HCT116 (cell line): ENCODE measurements around the gene FRAT2. TPM values are rescaled to one million over a fixed set of nuclear protein-coding genes. Genes with fewer than 3 reads are reported as not detected.

Experiments used
- ATAC-seq: fragments of 200-7000 bp; cut with Tn5 transposase; 2 replicates; pipeline ENCODE4 v1.9.1; 2020; ENCODE audit warnings: mild to moderate bottlenecking, moderate library complexity
- BruUV-seq: library from RNA; stranded (reverse); fragments of 400-500 nt; replicated peaks from 2 replicates; lab custom pipeline; 2021; lab: Mats Ljungman, UMichigan
- CTCF ChIA-PET: fragments of 300-600 bp; sonication (Branson Sonifier 250); formaldehyde crosslinking; loops from one replicate; lab custom pipeline; 2021; ENCODE audit warnings: antibody characterized with exemption; lab: Charles Lee
- POLR2A ChIA-PET: fragments of 300-600, 350-600 bp; sonication (Branson Sonifier 250); formaldehyde crosslinking; loops from one replicate; lab custom pipeline; 2021; ENCODE audit warnings: antibody characterized with exemption; lab: Charles Lee
- RAD21 ChIA-PET, 2 experiments: fragments of 300-600 bp; sonication (Branson Sonifier 250); formaldehyde crosslinking; loops; one replicate each; lab custom pipeline; 2023; ENCODE audit warnings: low total read pairs in 2 of 2; ENCODE audit not compliant: uncharacterized antibody in 2 of 2, unreplicated experiment in 2 of 2, low non-redundant PET in 1 of 2; lab: Charles Lee
- DNase-seq: peaks from one replicate; pipeline ENCODE4 v3.0.0-alpha.2; 2010; ENCODE audit warnings: low read depth, low spot score
- H2AFZ ChIP-seq: fragments of 200-600 bp; shearing (Covaris generic), sonication (generic); 2 replicates; pipeline ENCODE4 v1.6.1; 2017; ENCODE audit warnings: low read depth, mixed run types, mixed read lengths, antibody characterized with exemption, low read length; ENCODE audit not compliant: poor library complexity, severe bottlenecking
- H3K27ac ChIP-seq: 2 replicates; pipeline ENCODE4 v1.5.1; 2012; ENCODE audit warnings: low read depth, low read length
- H3K27me3 ChIP-seq: fragments of 200-600 bp; sonication (generic); 2 replicates; pipeline ENCODE4 v1.6.1; 2016; ENCODE audit warnings: mixed run types, low read length, mixed read lengths; ENCODE audit not compliant: insufficient read depth
- H3K36me3 ChIP-seq, 2 experiments: fragments of 200-500 bp in 1 of 2; fragments of 200-600 bp in 1 of 2; sonication (Bioruptor generic) in 1 of 2; sonication (generic) in 1 of 2; 2 replicates each; pipeline versions ENCODE4 v1.5.1 to v1.6.1; 2014 to 2016; ENCODE audit warnings: low read length in 2 of 2, inconsistent platforms in 1 of 2, mixed read lengths in 1 of 2, mixed run types in 1 of 2; ENCODE audit not compliant: insufficient read depth in 2 of 2, control insufficient read depth in 1 of 2
- H3K4me1 ChIP-seq, 2 experiments: fragments of 200-600 bp in 1 of 2; sonication (generic) in 1 of 2; 2 replicates each; pipeline versions ENCODE4 v1.5.1 to v1.6.1; 2012 to 2017; ENCODE audit warnings: low read length in 2 of 2, inconsistent platforms in 1 of 2, mild to moderate bottlenecking in 1 of 2, mixed read lengths in 1 of 2, mixed run types in 1 of 2, moderate library complexity in 1 of 2; ENCODE audit not compliant: insufficient read depth in 2 of 2, control insufficient read depth in 1 of 2
- H3K4me2 ChIP-seq: fragments of 200-600 bp; sonication (generic); 2 replicates; pipeline ENCODE4 v1.6.1; 2017; ENCODE audit warnings: mixed run types, low read length, mixed read lengths
- H3K4me3 ChIP-seq, 2 experiments: fragments of 200-600 bp in 1 of 2; sonication (generic) in 1 of 2; replicated peaks in 1 of 2; 2 replicates each; pipeline ENCODE4 v1.5.1; 2011 to 2016; ENCODE audit warnings: low read length in 2 of 2, control low read depth in 1 of 2, low read depth in 1 of 2, mild to moderate bottlenecking in 1 of 2, mixed read lengths in 1 of 2, mixed run types in 1 of 2
- H3K79me2 ChIP-seq: fragments of 200-600 bp; sonication (generic); 2 replicates; pipeline ENCODE4 v1.6.1; 2017; ENCODE audit warnings: mild to moderate bottlenecking, mixed run types, low read length, moderate library complexity, mixed read lengths; ENCODE audit not compliant: insufficient read depth
- H3K9ac ChIP-seq: fragments of 200-600 bp; sonication (generic); 2 replicates; pipeline ENCODE4 v1.6.1; 2016; ENCODE audit warnings: low read length, mixed read lengths
- H3K9me2 ChIP-seq: fragments of 200-600 bp; sonication (generic), shearing (Covaris generic); 2 replicates; pipeline ENCODE4 v1.6.1; 2017; ENCODE audit warnings: mixed run types, mild to moderate bottlenecking, moderate library complexity; ENCODE audit not compliant: insufficient read depth
- H3K9me3 ChIP-seq, 2 experiments: fragments of 200-500 bp in 1 of 2; fragments of 200-600 bp in 1 of 2; sonication (Bioruptor generic) in 1 of 2; sonication (generic) in 1 of 2; 2 replicates each; pipeline ENCODE4 v1.6.1; 2014 to 2017; ENCODE audit warnings: low read length in 2 of 2, mixed read lengths in 2 of 2, inconsistent platforms in 1 of 2, low read depth in 1 of 2, mild to moderate bottlenecking in 1 of 2, mixed run types in 1 of 2, moderate library complexity in 1 of 2; ENCODE audit not compliant: control insufficient read depth in 1 of 2, insufficient read depth in 1 of 2
- H4K20me1 ChIP-seq: fragments of 200-600 bp; sonication (generic), shearing (Covaris generic); 2 replicates; pipeline ENCODE4 v1.6.1; 2017; ENCODE audit warnings: mixed run types, mild to moderate bottlenecking, moderate library complexity; ENCODE audit not compliant: insufficient read depth
- CEBPB ChIP-seq: IDR thresholded peaks from 2 replicates; pipeline ENCODE4 v1.6.1; 2012; ENCODE audit warnings: low read depth
- CTCF ChIP-seq, 3 experiments: fragments of 200-600 bp in 1 of 3; sonication (generic) in 1 of 3; IDR thresholded peaks in 2 of 3; conservative IDR thresholded peaks in 1 of 3; 2 replicates each; pipeline ENCODE4 v1.5.1; 2012 to 2017; ENCODE audit warnings: low read depth in 2 of 3, low read length in 2 of 3, antibody characterized with exemption in 1 of 3, borderline replicate concordance in 1 of 3, control low read depth in 1 of 3, mild to moderate bottlenecking in 1 of 3, mixed read lengths in 1 of 3, mixed run types in 1 of 3, moderate library complexity in 1 of 3; ENCODE audit not compliant: insufficient read depth in 1 of 3
- EGR1 ChIP-seq: IDR thresholded peaks from 2 replicates; pipeline ENCODE4 v1.6.1; 2012; ENCODE audit warnings: low read depth
- EZH2 ChIP-seq: fragments of 200-600 bp; sonication (generic); IDR thresholded peaks from 2 replicates; pipeline ENCODE4 v1.6.1; 2017; ENCODE audit warnings: antibody characterized with exemption, mixed run types
- EZH2phosphoT487 ChIP-seq: fragments of 200-600 bp; IDR thresholded peaks from 2 replicates; pipeline ENCODE4 v1.6.1; 2018; ENCODE audit warnings: antibody characterized with exemption, borderline replicate concordance
- MAX ChIP-seq: IDR thresholded peaks from 2 replicates; pipeline ENCODE4 v1.6.1; 2012
- POLR2A ChIP-seq: IDR thresholded peaks from 2 replicates; pipeline ENCODE4 v1.7.0; 2011; ENCODE audit warnings: borderline replicate concordance; ENCODE audit not compliant: insufficient read depth, insufficient read length; ENCODE audit errors: extremely low read depth
- RAD21 ChIP-seq: IDR thresholded peaks from 2 replicates; pipeline ENCODE4 v1.6.1; 2012; ENCODE audit warnings: low read depth, mild to moderate bottlenecking
- REST ChIP-seq: IDR thresholded peaks from 2 replicates; pipeline ENCODE4 v1.6.1; 2012; ENCODE audit warnings: low read depth
- SIN3A ChIP-seq: IDR thresholded peaks from 2 replicates; pipeline ENCODE4 v1.6.1; 2012; ENCODE audit warnings: low read depth
- SRF ChIP-seq: IDR thresholded peaks from 2 replicates; pipeline ENCODE4 v1.6.1; 2012; ENCODE audit warnings: low read depth
- TCF7L2 ChIP-seq: IDR thresholded peaks from 2 replicates; pipeline ENCODE4 v1.7.0; 2011; ENCODE audit warnings: borderline replicate concordance, inconsistent platforms; ENCODE audit not compliant: insufficient read depth, insufficient read length; ENCODE audit errors: extremely low read depth
- YY1 ChIP-seq: IDR thresholded peaks from 2 replicates; pipeline ENCODE4 v1.6.1; 2011; ENCODE audit warnings: low read length, low read depth, moderate library complexity, mild to moderate bottlenecking; ENCODE audit not compliant: insufficient replicate concordance; ENCODE audit errors: extremely low read depth
- ZNF274 ChIP-seq: fragments of 200-500 bp; sonication (Bioruptor generic); IDR thresholded peaks from 2 replicates; pipeline ENCODE4 v1.6.1; 2014; ENCODE audit warnings: mild to moderate bottlenecking, low read depth, low read length, inconsistent platforms
- intact Hi-C: fragments of 100-400 bp; cut with micrococcal nuclease; formaldehyde crosslinking; loops from 2 replicates; pipeline ENCODE4 v1.10.0; 2022
- total RNA-seq: library from RNA; stranded (reverse); gene quantifications from one replicate; pipeline ENCODE4 v1.2.1, GENCODE V29; 2021; ENCODE audit not compliant: unreplicated experiment

Gene FRAT2
- total RNA-seq, 1 experiment from 2014 or later, result 10.7 TPM

- no peak for TF ChIP-seq EZH2phosphoT487
- TF ChIP-seq MAX, result no peak
- no peak for TF ChIP-seq EZH2
These were observed 32.3 kb downstream of the FRAT2 start for GRCh38 chr10:97302088-97302791.

GRCh38 chr10:97300980-97301379, 33.5 kb downstream of the FRAT2 start:
- Histone ChIP-seq H3K27me3 (no peaks in the 10 kb centered on the region), H3K36me3 (no peaks in the 10 kb centered on the region), H3K9me3 (no peaks in the 10 kb centered on the region), H3K9ac (no peak overlapping the region), H3K79me2 (no peaks in the 10 kb centered on the region), H3K27ac (no peak overlapping the region), H4K20me1 (no peaks in the 10 kb centered on the region), H3K4me3 (no peak overlapping the region), H3K4me2 (no peak overlapping the region), H2AFZ (no peak overlapping the region), H3K4me1 (no peaks in the 10 kb centered on the region), H3K9me2 (no peaks in the 10 kb centered on the region)
- RAD21 ChIA-PET, result no interaction called here
- POLR2A ChIA-PET, result no interaction called here
- CTCF ChIA-PET, result no interaction called here
- BruUV-seq, result no TSS peak
- ATAC-seq (no peak), DNase-seq (no peak)
- intact Hi-C loops, result no loop called here
- no peak for TF ChIP-seq TCF7L2
- TF ChIP-seq RAD21, result no peak
- no peak for TF ChIP-seq CEBPB
- no peak for TF ChIP-seq YY1
- TF ChIP-seq ZNF274, result no peak
- no peak for TF ChIP-seq CTCF (IDR thresholded peaks at IDR 0.05 in 2 of 3, conservative IDR thresholded peaks at IDR 0.05 in 1 of 3; ENCODE audit: borderline replicate concordance in 1 of 3, insufficient read depth in 1 of 3, low read depth in 2 of 3, low read length in 2 of 3)
- TF ChIP-seq MAX, result no peak
- no peak for TF ChIP-seq SIN3A
- TF ChIP-seq EGR1, result no peak
- TF ChIP-seq SRF, result no peak
- no peak for TF ChIP-seq REST
- no peak for TF ChIP-seq POLR2A

More at GRCh38 chr10:97302088-97302791, 32.3 kb downstream of the FRAT2 start:
- H3K9ac ChIP-seq, result no peak overlapping the region
- no peak for DNase-seq
- intact Hi-C loops, result no loop called here
- no peak overlapping the region for H2AFZ ChIP-seq
- H3K4me2 ChIP-seq, result no peak overlapping the region
- no peaks in the 10 kb centered on the region for H3K36me3 ChIP-seq
- POLR2A ChIA-PET, result no interaction called here
- H3K79me2 ChIP-seq, result no peaks in the 10 kb centered on the region
- H3K27ac ChIP-seq, result no peak overlapping the region
- no peaks in the 10 kb centered on the region for H3K9me3 ChIP-seq
- RAD21 ChIA-PET, result no interaction called here
- no peaks in the 10 kb centered on the region for H4K20me1 ChIP-seq
- H3K4me3 ChIP-seq, result no peak overlapping the region
- BruUV-seq, result no TSS peak
- no peaks in the 10 kb centered on the region for H3K9me2 ChIP-seq
- CTCF ChIA-PET, result no interaction called here
- H3K27me3 ChIP-seq, result no peaks in the 10 kb centered on the region
- H3K4me1 ChIP-seq, result no peaks in the 10 kb centered on the region
- ATAC-seq, result no peak
